ENCODE measurements around the gene COX19. TPM values are rescaled to one million over a fixed set of nuclear protein-coding genes. Genes with fewer than 3 reads are reported as not detected.

Gene COX19
- total RNA-seq, 1 experiment from 2014 or later: 28.9 TPM

GRCh38 chr7:984361-985126, 9.2 kb upstream of the COX19 start:
- Histone ChIP-seq H3F3A (ENCODE audit: insufficient read depth, low read depth) (peaks cover 15% of the 10 kb centered on the region; the same call in 1 of the 2 replicates), H3K27ac (no peak overlapping the region), H3K9me2 (ENCODE audit: insufficient read depth) (no peaks in the 10 kb centered on the region), H3K4me1 (replicated peaks; ENCODE audit: insufficient read depth) (no peaks in the 10 kb centered on the region), H3K4me3 (no peak overlapping the region), H3K36me3 (ENCODE audit: low read depth) (no peaks in the 10 kb centered on the region), H3K79me2 (ENCODE audit: low read depth) (no peaks in the 10 kb centered on the region), H2AFZ (no peak overlapping the region), H3K27me3 (ENCODE audit: insufficient read depth, low read depth) (no peaks in the 10 kb centered on the region), H3K9me3 (ENCODE audit: insufficient read depth, low read depth) (no peaks in the 10 kb centered on the region), H4K20me1 (ENCODE audit: insufficient read depth) (0 out of 2 replicates have a peak, but pooled peaks cover 6% of the 10 kb centered on the region), H3K4me2 (no peak overlapping the region)
- no TSS peak for BruUV-seq (replicated peaks)
- ChIA-PET CTCF (no interaction called here), POLR2A (ENCODE audit: unreplicated experiment) (interaction anchor here (0.7 kb wide), 1 partner anchor 91 kb away, joined by 4 read pairs; no protein-coding TSS in a partner anchor)
- no peak for TF ChIP-seq CTCF (conservative IDR thresholded peaks at IDR 0.05)
- TF ChIP-seq EZH2 (IDR thresholded peaks at IDR 0.05; ENCODE audit: low read depth): no peak
- no peak for DNase-seq
- intact Hi-C loops (cut with micrococcal nuclease; ENCODE audit: unreplicated experiment): no loop called here

- Histone ChIP-seq H3K9me2 (ENCODE audit: insufficient read depth) (no peaks in the 10 kb centered on the region), H2AFZ (no peak overlapping the region), H3K4me2 (no peak overlapping the region), H3K4me1 (replicated peaks; ENCODE audit: insufficient read depth) (no peaks in the 10 kb centered on the region), H3K9me3 (ENCODE audit: insufficient read depth, low read depth) (no peaks in the 10 kb centered on the region), H3K4me3 (no peak overlapping the region), H3K36me3 (ENCODE audit: low read depth) (no peaks in the 10 kb centered on the region), H3K27me3 (ENCODE audit: insufficient read depth, low read depth) (no peaks in the 10 kb centered on the region), H3K27ac (no peak overlapping the region), H4K20me1 (ENCODE audit: insufficient read depth) (0 out of 2 replicates have a peak, but pooled peaks cover 6% of the 10 kb centered on the region), H3K79me2 (ENCODE audit: low read depth) (no peaks in the 10 kb centered on the region), H3F3A (ENCODE audit: insufficient read depth, low read depth) (peaks cover 15% of the 10 kb centered on the region; the same call in 1 of the 2 replicates)
- no peak for DNase-seq
- no TSS peak for BruUV-seq (replicated peaks)
- ChIA-PET CTCF (no interaction called here), POLR2A (ENCODE audit: unreplicated experiment) (no interaction called here)
- TF ChIP-seq EZH2 (IDR thresholded peaks at IDR 0.05; ENCODE audit: low read depth) (no peak), CTCF (conservative IDR thresholded peaks at IDR 0.05) (no peak)
- intact Hi-C loops (cut with micrococcal nuclease; ENCODE audit: unreplicated experiment): no loop called here
Observed at GRCh38 chr7:983616-984071, 8.3 kb upstream of the COX19 start.

GRCh38 chr7:983004-983615, 7.8 kb upstream of the COX19 start, which contains the start of gene CYP2W1:
Gene CYP2W1, plus strand, starts transcription at chr7:983181. Its CDS starts 31 bp downstream, at chr7:983212.
- H3K79me2 ChIP-seq (ENCODE audit: low read depth): no peaks in the 10 kb centered on the region
- no peak within 1 kb of the TSS for H3K27ac ChIP-seq
- no TSS peak for BruUV-seq (replicated peaks)
- CTCF ChIA-PET: interaction anchor here (0.6 kb wide), 1 partner anchor 193 kb away, joined by 7 read pairs; no protein-coding TSS in a partner anchor
- no peaks in the 10 kb centered on the region for H3K9me2 ChIP-seq (ENCODE audit: insufficient read depth)
- no peak within 1 kb of the TSS for H3K4me3 ChIP-seq
- POLR2A ChIA-PET (ENCODE audit: unreplicated experiment): no interaction called here
- 0 out of 2 replicates have a peak, but pooled peaks cover 6% of the 10 kb centered on the region for H4K20me1 ChIP-seq (ENCODE audit: insufficient read depth)
- no peaks in the 10 kb centered on the region for H3K4me1 ChIP-seq (replicated peaks; ENCODE audit: insufficient read depth)
- H2AFZ ChIP-seq: no peak within 1 kb of the TSS
- H3K9me3 ChIP-seq (ENCODE audit: insufficient read depth, low read depth): no peaks in the 10 kb centered on the region
- H3K36me3 ChIP-seq (ENCODE audit: low read depth): no peaks in the 10 kb centered on the region
- no peak for DNase-seq
- peaks cover 15% of the 10 kb centered on the region; the same call in 1 of the 2 replicates for H3F3A ChIP-seq (ENCODE audit: insufficient read depth, low read depth)
- no peaks in the 10 kb centered on the region for H3K27me3 ChIP-seq (ENCODE audit: insufficient read depth, low read depth)
- TF ChIP-seq EZH2 (IDR thresholded peaks at IDR 0.05; ENCODE audit: low read depth) (no peak), CTCF (conservative IDR thresholded peaks at IDR 0.05) (no peak)
- no peak within 1 kb of the TSS for H3K4me2 ChIP-seq
- intact Hi-C loops (cut with micrococcal nuclease; ENCODE audit: unreplicated experiment): no loop called here
